Skeletal muscle satellite cell (primary cell): ENCODE data around the gene ARMH1.
A peak's percentile ranks its signal among the peaks of the same experiment; 100 is the strongest.
"Not testable (repeated sequence)": the region's sequence is repeated elsewhere in the genome, so short reads cannot be mapped to it uniquely, and the experiment has no call there.

Experiments used
- H3K27me3 ChIP-seq: 2 replicates; pipeline ENCODE4 v1.7.0; 2013; ENCODE audit warnings: low read length; ENCODE audit not compliant: control insufficient read depth, insufficient read depth
- H3K36me3 ChIP-seq: 2 replicates; pipeline ENCODE4 v1.7.0; 2013; ENCODE audit warnings: mild to moderate bottlenecking, control low read depth, low read length; ENCODE audit not compliant: insufficient read depth
- H3K4me1 ChIP-seq: 2 replicates; pipeline ENCODE4 v1.7.0; 2013; ENCODE audit warnings: low read length; ENCODE audit not compliant: control insufficient read depth, insufficient read depth
- H3K4me2 ChIP-seq: 2 replicates; pipeline ENCODE4 v1.7.0; 2013; ENCODE audit warnings: mild to moderate bottlenecking, low read length
- H3K4me3 ChIP-seq: 2 replicates; pipeline ENCODE4 v1.7.0; 2013; ENCODE audit warnings: low read length
- H3K9ac ChIP-seq: 2 replicates; pipeline ENCODE4 v1.7.0; 2013; ENCODE audit warnings: mild to moderate bottlenecking, low read depth, low read length, moderate library complexity
- H3K9me3 ChIP-seq: replicated peaks from 2 replicates; pipeline ENCODE4 v1.7.0; 2013; ENCODE audit warnings: mild to moderate bottlenecking, control low read depth, low read length

ARMH1 gene

GRCh38 chr1:44659566-44659965 is 14.9 kb upstream of the ARMH1 start:
- H3K36me3 ChIP-seq: no peaks in the 10 kb centered on the region

DNA sequence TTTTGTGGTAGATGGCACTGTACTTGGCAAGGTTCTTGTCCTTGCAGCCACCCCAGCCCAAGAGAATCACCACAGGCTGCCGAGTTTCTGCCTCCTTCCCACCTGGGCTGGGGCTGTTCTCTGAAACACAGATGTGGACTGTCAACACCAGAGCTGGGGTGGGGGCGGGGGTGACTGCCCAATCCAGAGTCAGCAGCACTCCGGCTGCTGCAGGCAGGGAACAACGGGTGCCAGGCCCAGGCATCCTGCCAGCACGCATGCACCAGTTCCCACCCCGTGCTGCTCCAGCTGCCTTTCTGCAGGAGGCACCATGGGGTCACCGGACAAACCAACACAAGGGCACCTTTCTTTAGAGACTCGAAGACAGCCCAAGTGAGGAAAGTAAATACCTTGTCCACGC is 14.3 kb upstream of the ARMH1 start:
- peak overlapping the region; percentile 6 for H3K4me2 ChIP-seq
- no peaks in the 10 kb centered on the region for H3K9me3 ChIP-seq
- no peaks in the 10 kb centered on the region for H3K27me3 ChIP-seq
- no peaks in the 10 kb centered on the region for H3K36me3 ChIP-seq
- H3K4me1 ChIP-seq: peaks cover 7% of the 10 kb centered on the region
- no peak overlapping the region for H3K9ac ChIP-seq
- no peak overlapping the region for H3K4me3 ChIP-seq

More at GRCh38 chr1:44659566-44659965, 14.9 kb upstream of the ARMH1 start:
- H3K9ac ChIP-seq: no peak overlapping the region
- no peaks in the 10 kb centered on the region for H3K27me3 ChIP-seq
- no peak overlapping the region for H3K4me2 ChIP-seq
- H3K9me3 ChIP-seq: no peaks in the 10 kb centered on the region
- H3K4me1 ChIP-seq: peaks cover 7% of the 10 kb centered on the region
- H3K4me3 ChIP-seq: no peak overlapping the region

DNA sequence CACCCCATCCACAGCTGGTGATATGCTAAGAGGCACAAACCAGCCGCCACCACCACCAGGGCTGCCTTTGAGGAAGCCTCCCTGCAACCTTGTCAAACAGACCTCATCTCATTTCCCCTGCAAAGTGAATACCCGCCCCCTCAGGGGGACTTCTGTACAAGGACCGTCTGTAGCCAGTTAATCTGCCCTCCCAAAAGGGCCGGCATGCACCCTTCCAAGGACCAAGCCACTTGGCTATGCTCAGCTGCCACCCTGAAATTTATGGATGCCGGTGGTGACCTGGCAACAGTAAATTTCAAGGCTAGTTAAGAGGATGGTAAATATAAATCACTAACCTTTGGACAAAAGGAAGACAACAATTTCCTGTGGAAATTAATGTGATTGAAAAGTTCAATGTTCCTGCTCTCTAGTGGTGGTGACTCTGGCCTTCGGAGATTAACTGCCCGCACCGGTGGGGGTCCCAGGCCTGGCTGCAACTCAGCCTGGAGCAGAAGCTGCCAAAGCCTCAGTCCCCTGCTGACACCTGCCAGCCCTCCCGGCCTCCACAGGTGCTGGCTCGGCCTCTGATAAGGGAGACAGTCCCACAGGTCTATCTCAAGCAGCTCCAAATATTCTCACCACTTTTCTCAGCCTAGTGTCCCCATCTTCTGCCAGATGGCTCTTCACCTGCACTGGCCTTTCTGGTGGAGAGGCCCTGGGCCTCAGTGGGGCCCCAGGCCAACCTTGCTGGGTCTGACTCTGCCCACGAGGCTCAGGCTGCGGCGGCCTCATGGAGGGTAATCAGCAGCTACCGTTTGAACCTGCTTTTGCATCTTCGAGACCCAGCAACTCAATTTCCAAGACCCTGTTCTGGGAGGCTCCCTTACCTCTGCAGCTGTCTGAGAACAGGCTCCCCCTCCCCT is 12.5 kb upstream of the ARMH1 start:
- no peaks in the 10 kb centered on the region for H3K36me3 ChIP-seq
- H3K9me3 ChIP-seq: no peaks in the 10 kb centered on the region
- H3K9ac ChIP-seq: no peak overlapping the region
- no peak overlapping the region for H3K4me3 ChIP-seq
- H3K27me3 ChIP-seq: no peaks in the 10 kb centered on the region
- H3K4me1 ChIP-seq: peaks cover 7% of the 10 kb centered on the region
- H3K4me2 ChIP-seq: no peak overlapping the region

DNA sequence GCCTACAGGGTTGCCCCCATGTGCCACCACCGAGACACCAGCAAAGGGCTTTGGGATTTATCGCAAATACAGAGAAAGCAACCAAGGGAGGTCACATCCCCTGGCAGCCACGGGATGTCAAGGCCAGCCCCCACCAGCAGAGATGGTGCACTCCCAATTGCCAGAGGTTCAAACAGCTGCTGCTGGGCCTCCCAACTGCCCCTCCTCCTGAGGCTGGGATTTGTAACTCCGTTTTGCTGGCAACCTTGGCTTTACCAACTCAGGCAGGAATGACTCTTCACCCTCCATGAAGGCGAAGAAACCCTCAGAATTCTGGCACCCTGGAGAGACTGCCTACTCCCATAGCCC is 11.9 kb upstream of the ARMH1 start:
- no peak overlapping the region for H3K9ac ChIP-seq

DNA sequence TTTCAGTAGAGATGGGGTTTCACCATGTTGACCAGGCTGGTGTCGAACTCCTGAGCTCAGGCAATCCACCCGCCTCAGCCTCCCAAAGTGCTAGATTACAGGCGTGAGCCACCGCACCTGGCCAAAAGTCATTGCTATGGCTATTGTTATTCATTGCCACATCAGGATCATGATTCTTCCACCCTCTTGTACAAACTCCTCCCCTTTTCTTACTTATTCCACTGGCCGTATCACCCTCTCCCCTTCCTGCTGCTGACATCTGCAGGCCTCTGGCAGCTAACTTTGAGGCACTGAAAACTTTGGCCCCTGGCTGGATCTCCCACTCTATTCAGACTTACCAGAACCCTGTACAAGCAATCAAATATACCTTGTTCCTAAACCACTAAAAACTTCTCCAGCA is 11.1 kb upstream of the ARMH1 start:
- Histone ChIP-seq H3K4me2 (no peak overlapping the region), H3K27me3 (no peaks in the 10 kb centered on the region), H3K4me1 (peaks cover 7% of the 10 kb centered on the region), H3K36me3 (no peaks in the 10 kb centered on the region), H3K9me3 (no peaks in the 10 kb centered on the region), H3K4me3 (no peak overlapping the region), H3K9ac (no peak overlapping the region)

More for the DNA sequence above, 11.9 kb upstream of the ARMH1 start:
- Histone ChIP-seq H3K36me3 (no peaks in the 10 kb centered on the region), H3K4me2 (no peak overlapping the region), H3K27me3 (no peaks in the 10 kb centered on the region), H3K4me1 (peaks cover 7% of the 10 kb centered on the region), H3K4me3 (no peak overlapping the region), H3K9me3 (no peaks in the 10 kb centered on the region)

DNA sequence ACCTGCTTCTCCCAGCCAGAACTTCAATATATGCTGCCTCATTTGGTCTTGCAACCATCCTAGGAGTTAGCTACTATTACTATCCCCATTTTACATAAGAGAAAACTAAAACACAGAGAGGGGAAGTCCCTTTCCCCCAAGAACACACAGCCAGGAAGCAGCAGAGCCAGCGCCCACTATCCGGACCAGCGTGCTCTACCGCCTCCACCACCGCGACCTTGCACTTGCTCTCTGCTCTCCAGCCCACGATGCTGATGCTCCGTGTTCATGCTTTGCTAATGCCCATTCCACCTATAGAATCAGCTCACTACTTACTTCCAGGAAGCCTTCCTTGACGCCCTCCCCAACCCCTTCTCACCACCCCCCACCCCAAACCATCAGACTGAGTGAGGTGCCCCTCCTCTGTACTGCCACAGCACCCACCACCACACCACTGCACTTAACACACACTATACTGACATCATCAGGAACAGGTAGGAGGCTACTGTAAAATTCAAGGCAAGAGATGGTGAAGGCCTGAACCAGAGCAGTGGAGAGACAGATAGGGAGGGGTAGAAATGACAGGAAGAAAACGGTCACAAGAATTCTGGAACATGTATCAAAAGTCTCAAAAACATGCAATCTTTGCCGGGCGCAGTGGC is 9.7 kb upstream of the ARMH1 start:
- Histone ChIP-seq H3K27me3 (no peaks in the 10 kb centered on the region), H3K4me3 (no peak overlapping the region), H3K4me1 (peaks cover 7% of the 10 kb centered on the region), H3K4me2 (no peak overlapping the region), H3K9me3 (no peaks in the 10 kb centered on the region), H3K9ac (no peak overlapping the region), H3K36me3 (no peaks in the 10 kb centered on the region)

GRCh38 chr1:44666719-44667118 is 7.8 kb upstream of the ARMH1 start:
- not testable (repeated sequence) for H3K36me3 ChIP-seq, H3K4me3 ChIP-seq, H3K4me2 ChIP-seq, H3K9me3 ChIP-seq, H3K27me3 ChIP-seq, H3K9ac ChIP-seq, H3K4me1 ChIP-seq

GRCh38 chr1:44670751-44671640 is 3.5 kb upstream of the ARMH1 start:
- H3K4me2 ChIP-seq: no peak overlapping the region
- no peak overlapping the region for H3K4me3 ChIP-seq

DNA sequence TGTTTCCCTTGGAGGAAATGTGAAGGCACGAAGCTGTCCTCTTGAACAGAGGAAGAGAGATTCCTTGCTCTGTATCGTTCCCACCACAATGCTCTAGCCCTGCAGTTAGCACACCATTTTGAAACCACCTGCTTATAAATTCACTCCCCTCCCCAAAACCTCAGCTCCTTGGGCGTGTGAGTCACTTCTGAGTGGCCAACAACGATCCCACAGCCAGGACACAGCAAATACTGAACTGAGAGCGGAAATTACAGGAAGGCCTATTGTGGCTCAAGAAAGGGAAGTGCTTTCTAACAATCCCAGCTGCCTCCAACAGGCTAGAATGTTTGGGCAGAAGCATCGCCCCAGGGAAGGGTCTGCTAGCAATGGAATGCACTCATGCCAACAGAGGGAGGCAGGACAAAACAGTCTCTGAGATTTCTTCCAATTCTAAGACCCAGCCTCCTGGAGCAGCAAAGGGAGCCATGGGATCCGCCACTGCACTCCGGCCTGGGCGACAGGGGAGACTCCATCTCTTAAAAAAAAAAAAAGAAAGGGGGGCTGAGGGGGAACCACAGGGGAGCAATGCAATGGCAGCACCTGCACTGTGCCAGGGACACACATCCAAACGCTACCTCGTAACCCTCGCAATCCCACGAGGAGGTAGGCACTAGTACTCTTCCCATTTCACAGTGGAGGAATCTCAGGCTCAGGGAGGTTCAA is 2.1 kb upstream of the ARMH1 start:
- H3K4me1 ChIP-seq: peaks cover 39% of the 10 kb centered on the region
- no peak overlapping the region for H3K4me3 ChIP-seq
- no peak overlapping the region for H3K9ac ChIP-seq
- H3K36me3 ChIP-seq: no peaks in the 10 kb centered on the region
- H3K27me3 ChIP-seq: no peaks in the 10 kb centered on the region
- H3K9me3 ChIP-seq: no peaks in the 10 kb centered on the region
- H3K4me2 ChIP-seq: peak overlapping the region; percentile 91

More at GRCh38 chr1:44670751-44671640, 3.5 kb upstream of the ARMH1 start:
- Histone ChIP-seq H3K36me3 (no peaks in the 10 kb centered on the region), H3K27me3 (no peaks in the 10 kb centered on the region), H3K9me3 (no peaks in the 10 kb centered on the region), H3K4me1 (peaks cover 28% of the 10 kb centered on the region), H3K9ac (no peak overlapping the region)

GRCh38 chr1:44672961-44673674 is 1.4 kb upstream of the ARMH1 start:
- Histone ChIP-seq H3K9ac (peak overlapping the region; percentile 83), H3K27me3 (no peaks in the 10 kb centered on the region), H3K4me2 (peak overlapping the region; percentile 91), H3K4me1 (peaks cover 39% of the 10 kb centered on the region), H3K4me3 (peak overlapping the region; percentile 82), H3K36me3 (no peaks in the 10 kb centered on the region), H3K9me3 (no peaks in the 10 kb centered on the region)
